Measurements from ENCODE around the gene SLC1A2. TPM values are rescaled to one million over a fixed set of nuclear protein-coding genes. Genes with fewer than 3 reads are reported as not detected.

Gene SLC1A2
- total RNA-seq, 1 experiment from 2014 or later, result 0.50 TPM

DNA sequence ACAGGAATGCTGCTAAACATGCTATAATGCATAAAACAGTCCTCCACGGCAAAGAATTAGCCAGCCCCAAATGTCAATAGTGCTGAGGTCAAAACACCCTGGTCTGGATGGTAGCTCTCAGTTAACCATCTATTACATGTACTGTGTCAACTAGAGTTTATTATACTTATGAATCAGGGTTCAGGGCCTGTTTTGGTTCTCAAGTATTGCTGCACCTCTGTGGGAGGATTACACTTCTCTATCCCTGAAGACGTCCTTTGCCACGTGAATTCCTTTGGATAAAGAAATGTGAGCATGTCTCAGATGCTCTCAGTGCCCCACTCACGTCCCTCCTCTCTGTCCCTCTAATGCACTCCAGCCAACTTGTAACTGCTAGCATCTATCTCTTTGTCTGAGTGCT lies 53.4 kb downstream of the SLC1A2 start:
- Mint-ChIP-seq H3K36me3 (ENCODE audit: insufficient read depth in 1 of 3, low read depth in 3 of 3) (no peaks in the 10 kb centered on the region), H3K27me3 (ENCODE audit: low read depth) (peaks cover 10% of the 10 kb centered on the region), H3K4me3 (no peak overlapping the region), H3K27ac (no peak overlapping the region), H3K4me1 (peaks cover 0 to 7% of the 10 kb centered on the region in 2 experiments; a peak in 2 of 4 replicates), H3K9me3 (peaks cover 0 to 2% of the 10 kb centered on the region in 2 experiments; a peak in 2 of 5 replicates)
- Histone ChIP-seq H4K91ac (ENCODE audit: insufficient read length, low read depth, low read length) (no peak overlapping the region), H2BK120ac (ENCODE audit: low read depth, low read length, poor library complexity, severe bottlenecking) (no peak overlapping the region), H3K23me2 (ENCODE audit: insufficient read length, low read depth, low read length, poor library complexity, severe bottlenecking) (no peaks in the 10 kb centered on the region), H3K79me2 (ENCODE audit: insufficient read depth, low read length) (no peaks in the 10 kb centered on the region), H3K4me2 (ENCODE audit: insufficient read depth, insufficient read length, low read length) (no peak overlapping the region), H3K9ac (ENCODE audit: extremely low read depth, insufficient read length, low read length) (no peak overlapping the region), H3K18ac (ENCODE audit: insufficient read length, low read depth, low read length) (no peak overlapping the region), H2BK5ac (ENCODE audit: insufficient read length, low read length) (no peak overlapping the region), H2BK20ac (ENCODE audit: low read depth, low read length, poor library complexity, severe bottlenecking) (no peak overlapping the region), H3K27me3 (ENCODE audit: insufficient read depth, low read length) (no peaks in the 10 kb centered on the region), H2AK5ac (ENCODE audit: insufficient read length, low read length) (no peak overlapping the region), H3K9me3 (ENCODE audit: control insufficient read depth, low read depth, low read length) (no peaks in the 10 kb centered on the region), H4K20me1 (ENCODE audit: control insufficient read depth, insufficient read depth, insufficient read length) (no peaks in the 10 kb centered on the region), H4K5ac (ENCODE audit: insufficient read length, low read depth, low read length) (no peak overlapping the region), H2BK12ac (ENCODE audit: insufficient read length, low read depth, low read length) (no peak overlapping the region), H3T11ph (ENCODE audit: low read length) (no peak overlapping the region), H3K14ac (ENCODE audit: insufficient read depth, low read length) (no peak overlapping the region), H2BK15ac (ENCODE audit: low read depth, low read length) (no peak overlapping the region), H2AFZ (ENCODE audit: low read length) (no peak overlapping the region), H3K23ac (ENCODE audit: insufficient read length, low read depth, low read length) (no peak overlapping the region), H3K27ac (ENCODE audit: insufficient read length, low read depth, low read length) (no peak overlapping the region), H3K79me1 (ENCODE audit: insufficient read depth, low read depth, low read length, poor library complexity, severe bottlenecking) (no peaks in the 10 kb centered on the region), H3K4me1 (ENCODE audit: insufficient read depth, low read length) (no peaks in the 10 kb centered on the region), H4K8ac (replicated peaks; ENCODE audit: insufficient read length, low read depth, low read length) (no peak overlapping the region), H3K56ac (ENCODE audit: insufficient read length, low read depth, low read length) (no peak overlapping the region), H3K4ac (ENCODE audit: low read depth, low read length) (no peak overlapping the region)
- WGBS (ENCODE audit: extremely low coverage, insufficient read length, low lambda C conversion rate), result no CpG with 5 or more reads among the region's 4 CpGs
- no peak for DNase-seq
- TF ChIP-seq, protein P1, sequence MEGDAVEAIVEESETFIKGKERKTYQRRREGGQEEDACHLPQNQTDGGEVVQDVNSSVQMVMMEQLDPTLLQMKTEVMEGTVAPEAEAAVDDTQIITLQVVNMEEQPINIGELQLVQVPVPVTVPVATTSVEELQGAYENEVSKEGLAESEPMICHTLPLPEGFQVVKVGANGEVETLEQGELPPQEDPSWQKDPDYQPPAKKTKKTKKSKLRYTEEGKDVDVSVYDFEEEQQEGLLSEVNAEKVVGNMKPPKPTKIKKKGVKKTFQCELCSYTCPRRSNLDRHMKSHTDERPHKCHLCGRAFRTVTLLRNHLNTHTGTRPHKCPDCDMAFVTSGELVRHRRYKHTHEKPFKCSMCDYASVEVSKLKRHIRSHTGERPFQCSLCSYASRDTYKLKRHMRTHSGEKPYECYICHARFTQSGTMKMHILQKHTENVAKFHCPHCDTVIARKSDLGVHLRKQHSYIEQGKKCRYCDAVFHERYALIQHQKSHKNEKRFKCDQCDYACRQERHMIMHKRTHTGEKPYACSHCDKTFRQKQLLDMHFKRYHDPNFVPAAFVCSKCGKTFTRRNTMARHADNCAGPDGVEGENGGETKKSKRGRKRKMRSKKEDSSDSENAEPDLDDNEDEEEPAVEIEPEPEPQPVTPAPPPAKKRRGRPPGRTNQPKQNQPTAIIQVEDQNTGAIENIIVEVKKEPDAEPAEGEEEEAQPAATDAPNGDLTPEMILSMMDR (conservative IDR thresholded peaks at IDR 0.05), result no peak

Data from H9 (cell line).